ENCODE results near the gene PGGHG. TPM values are rescaled to one million over a fixed set of nuclear protein-coding genes. Genes with fewer than 3 reads are reported as not detected.

The PGGHG gene
- total and polyA plus RNA-seq, 4 donors: 3.9 to 15.9 (median 6.2) TPM

DNA sequence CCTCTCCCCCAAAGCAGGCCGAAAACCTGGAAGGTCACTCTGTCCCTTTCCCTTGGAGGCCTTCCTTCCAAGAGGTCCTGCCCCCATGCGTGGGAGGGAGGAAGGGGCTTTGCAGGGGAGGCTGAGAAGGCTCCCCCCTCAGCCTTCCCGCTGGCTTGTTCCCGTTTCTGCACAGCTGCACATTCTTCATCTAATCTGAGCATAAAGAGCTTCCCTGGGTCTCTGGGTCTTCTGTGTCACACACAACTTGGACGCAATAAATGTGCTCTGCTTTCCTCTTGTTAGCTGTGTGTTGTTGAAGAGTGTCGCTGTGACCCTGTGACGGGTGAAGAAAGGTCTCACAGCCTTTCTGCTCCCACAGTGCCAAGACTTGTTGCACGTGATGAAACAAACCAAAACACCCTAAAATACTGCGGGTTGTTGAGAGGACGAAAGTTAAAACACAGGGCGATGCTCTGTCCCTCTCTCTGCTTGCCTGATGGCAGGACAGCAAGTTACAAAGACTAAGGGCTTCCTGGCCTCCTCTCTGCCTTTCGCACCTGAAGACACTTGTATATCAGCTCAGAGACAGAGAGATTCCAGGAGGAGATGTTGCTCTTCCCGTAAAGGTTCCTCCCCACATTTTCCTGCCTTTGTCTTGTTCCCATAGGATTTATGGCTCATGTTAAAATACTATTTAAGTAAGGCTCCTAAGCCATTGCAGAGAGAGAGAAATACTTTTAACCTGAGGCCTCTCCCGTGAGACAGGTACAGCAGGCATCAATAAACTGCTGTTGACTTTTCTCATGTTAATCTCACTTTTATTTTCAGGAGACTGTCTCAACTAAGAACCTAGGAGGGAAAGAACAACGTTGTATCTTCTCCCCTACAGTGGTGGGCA lies 47.1 kb downstream of the PGGHG start:
- Histone ChIP-seq H3K4me3 (ENCODE audit: low read depth, low read length) (no peak overlapping the region), H3K9me3 (ENCODE audit: control insufficient read depth, insufficient read depth, low read length) (no peaks in the 10 kb centered on the region), H3K27ac (ENCODE audit: low read depth, low read length) (peak overlapping the region; percentile 93), H3K4me1 (ENCODE audit: control insufficient read depth, insufficient read depth, low read length) (peaks cover 23% of the 10 kb centered on the region), H3K36me3 (ENCODE audit: control insufficient read depth, insufficient read depth, low read length) (no peaks in the 10 kb centered on the region), H3K27me3 (ENCODE audit: control insufficient read depth, insufficient read depth, low read length) (no peaks in the 10 kb centered on the region)
- peak in 1 of 6 donors; percentile 80 for DNase-seq (ENCODE audit: low read depth in 4 of 6, low spot score in 6 of 6)
- WGBS (ENCODE audit: insufficient coverage): 55% methylated on average over 7 of the region's 15 CpGs

DNA sequence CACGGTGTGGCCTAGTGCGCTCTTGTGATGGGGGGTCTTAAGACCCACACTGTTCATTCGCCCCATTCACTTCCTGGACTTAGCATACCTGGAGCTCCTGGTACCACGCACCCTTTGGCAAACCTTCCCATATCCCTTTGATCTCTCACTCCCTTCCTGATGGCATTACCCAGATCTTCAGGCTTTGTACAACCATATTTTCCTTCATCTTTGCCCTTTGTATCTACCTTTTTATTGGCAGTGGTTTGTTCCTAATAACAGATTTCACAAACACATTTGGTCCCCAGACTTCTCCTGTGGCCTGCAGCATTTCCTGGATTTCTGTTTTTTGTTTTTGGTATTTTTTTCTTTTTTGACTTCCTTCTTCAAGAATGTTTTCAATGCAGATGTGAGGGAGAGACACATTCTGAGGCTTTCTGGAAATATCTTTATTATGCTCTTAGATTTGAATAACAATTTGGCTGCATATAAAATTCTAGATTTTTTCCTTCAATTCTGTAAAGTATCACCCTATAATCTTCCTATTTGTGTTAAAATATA lies 47.8 kb downstream of the PGGHG start:
- H3K27me3 ChIP-seq (ENCODE audit: control insufficient read depth, insufficient read depth, low read length): no peaks in the 10 kb centered on the region
- H3K4me3 ChIP-seq (ENCODE audit: low read depth, low read length): no peak overlapping the region
- H3K9me3 ChIP-seq (ENCODE audit: control insufficient read depth, insufficient read depth, low read length): no peaks in the 10 kb centered on the region
- DNase-seq (ENCODE audit: low read depth in 4 of 6, low spot score in 6 of 6): no peak
- 88% methylated on average over 3 of the region's 4 CpGs for WGBS (ENCODE audit: insufficient coverage)
- peak overlapping the region; percentile 93 for H3K27ac ChIP-seq (ENCODE audit: low read depth, low read length)
- no peaks in the 10 kb centered on the region for H3K36me3 ChIP-seq (ENCODE audit: control insufficient read depth, insufficient read depth, low read length)
- H3K4me1 ChIP-seq (ENCODE audit: control insufficient read depth, insufficient read depth, low read length): peaks cover 23% of the 10 kb centered on the region

DNA sequence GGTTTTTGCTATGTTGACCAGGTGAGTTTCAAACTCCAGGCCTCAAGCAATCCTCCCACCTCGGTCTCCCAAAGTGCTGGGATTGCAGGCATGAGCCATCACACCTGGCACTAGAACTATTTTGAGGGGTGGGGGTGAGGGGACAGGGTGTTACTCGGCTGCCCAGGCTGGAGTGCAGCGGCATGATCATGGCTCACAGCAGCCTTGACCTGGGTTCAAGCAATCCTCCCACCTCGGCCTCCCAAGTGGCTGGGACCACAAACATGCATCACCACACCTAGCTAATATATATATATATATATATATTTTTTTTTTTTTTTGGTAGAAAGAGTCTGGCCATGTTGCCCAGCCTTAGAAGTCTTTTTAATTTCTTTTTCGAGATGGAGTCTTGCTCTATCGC lies 48.8 kb downstream of the PGGHG start:
- no peak for DNase-seq (ENCODE audit: low read depth in 4 of 6, low spot score in 6 of 6)
- peaks cover 27% of the 10 kb centered on the region for H3K4me1 ChIP-seq (ENCODE audit: control insufficient read depth, insufficient read depth, low read length)
- no peaks in the 10 kb centered on the region for H3K9me3 ChIP-seq (ENCODE audit: control insufficient read depth, insufficient read depth, low read length)
- no peaks in the 10 kb centered on the region for H3K27me3 ChIP-seq (ENCODE audit: control insufficient read depth, insufficient read depth, low read length)
- no peaks in the 10 kb centered on the region for H3K36me3 ChIP-seq (ENCODE audit: control insufficient read depth, insufficient read depth, low read length)
- no peak overlapping the region for H3K4me3 ChIP-seq (ENCODE audit: low read depth, low read length)
- 96% methylated on average over 2 of the region's 6 CpGs for WGBS (ENCODE audit: insufficient coverage)
- H3K27ac ChIP-seq (ENCODE audit: low read depth, low read length): no peak overlapping the region

- Histone ChIP-seq H3K27me3 (ENCODE audit: control insufficient read depth, insufficient read depth, low read length) (no peaks in the 10 kb centered on the region), H3K4me3 (ENCODE audit: low read depth, low read length) (no peak overlapping the region), H3K27ac (ENCODE audit: low read depth, low read length) (no peak overlapping the region), H3K4me1 (ENCODE audit: control insufficient read depth, insufficient read depth, low read length) (peaks cover 17% of the 10 kb centered on the region), H3K9me3 (ENCODE audit: control insufficient read depth, insufficient read depth, low read length) (no peaks in the 10 kb centered on the region), H3K36me3 (ENCODE audit: control insufficient read depth, insufficient read depth, low read length) (no peaks in the 10 kb centered on the region)
- no CpG with 5 or more reads among the region's 2 CpGs for WGBS (ENCODE audit: insufficient coverage)
- no peak for DNase-seq (ENCODE audit: low read depth in 4 of 6, low spot score in 6 of 6)
Measured at GRCh38 chr11:339963-340362, 51.0 kb downstream of the PGGHG start.

- Histone ChIP-seq H3K9me3 (ENCODE audit: control insufficient read depth, insufficient read depth, low read length) (no peaks in the 10 kb centered on the region), H3K36me3 (ENCODE audit: control insufficient read depth, insufficient read depth, low read length) (no peaks in the 10 kb centered on the region), H3K4me3 (ENCODE audit: low read depth, low read length) (no peak overlapping the region), H3K27me3 (ENCODE audit: control insufficient read depth, insufficient read depth, low read length) (no peaks in the 10 kb centered on the region), H3K27ac (ENCODE audit: low read depth, low read length) (no peak overlapping the region), H3K4me1 (ENCODE audit: control insufficient read depth, insufficient read depth, low read length) (peaks cover 8% of the 10 kb centered on the region)
- no peak for DNase-seq (ENCODE audit: low read depth in 4 of 6, low spot score in 6 of 6)
- WGBS (ENCODE audit: insufficient coverage): 100% methylated on average over 2 of the region's 5 CpGs
Measured at GRCh38 chr11:340539-341512, 51.9 kb downstream of the PGGHG start.

GRCh38 chr11:342328-342727 lies 53.4 kb downstream of the PGGHG start:
- Histone ChIP-seq H3K4me1 (ENCODE audit: control insufficient read depth, insufficient read depth, low read length) (peaks cover 4% of the 10 kb centered on the region), H3K9me3 (ENCODE audit: control insufficient read depth, insufficient read depth, low read length) (no peaks in the 10 kb centered on the region), H3K4me3 (ENCODE audit: low read depth, low read length) (no peak overlapping the region), H3K27me3 (ENCODE audit: control insufficient read depth, insufficient read depth, low read length) (no peaks in the 10 kb centered on the region), H3K36me3 (ENCODE audit: control insufficient read depth, insufficient read depth, low read length) (no peaks in the 10 kb centered on the region), H3K27ac (ENCODE audit: low read depth, low read length) (peak overlapping the region; percentile 54)
- WGBS (ENCODE audit: insufficient coverage): 46% methylated on average over 3 of the region's 3 CpGs
- DNase-seq (ENCODE audit: low read depth in 4 of 6, low spot score in 6 of 6): peak in 1 of 6 donors; percentile 36

- Histone ChIP-seq H3K4me3 (ENCODE audit: low read depth, low read length) (no peak overlapping the region), H3K36me3 (ENCODE audit: control insufficient read depth, insufficient read depth, low read length) (no peaks in the 10 kb centered on the region), H3K9me3 (ENCODE audit: control insufficient read depth, insufficient read depth, low read length) (no peaks in the 10 kb centered on the region), H3K27me3 (ENCODE audit: control insufficient read depth, insufficient read depth, low read length) (no peaks in the 10 kb centered on the region), H3K4me1 (ENCODE audit: control insufficient read depth, insufficient read depth, low read length) (peaks cover 6% of the 10 kb centered on the region), H3K27ac (ENCODE audit: low read depth, low read length) (no peak overlapping the region)
- no peak for DNase-seq (ENCODE audit: low read depth in 4 of 6, low spot score in 6 of 6)
- 87% methylated on average over 6 of the region's 11 CpGs for WGBS (ENCODE audit: insufficient coverage)
Measured at GRCh38 chr11:344836-345578, 56.1 kb downstream of the PGGHG start.

Data from spinal cord (tissue), 10 donors.